NT2/D1 (cell line): ENCODE data around the gene EDN1.
"Not testable (repeated sequence)": the region's sequence is repeated elsewhere in the genome, so short reads cannot be mapped to it uniquely, and the experiment has no call there.

ENCODE experiments used
- SUZ12 ChIP-seq: IDR thresholded peaks from 2 replicates; pipeline ENCODE4 v1.6.1; 2011; ENCODE audit not compliant: insufficient read length, insufficient read depth; ENCODE audit errors: extremely low read depth
- YY1 ChIP-seq: IDR thresholded peaks from 2 replicates; pipeline ENCODE4 v1.6.1; 2011; ENCODE audit not compliant: insufficient read length, insufficient read depth
- ZNF274 ChIP-seq: IDR thresholded peaks from 2 replicates; pipeline ENCODE4 v1.6.1; 2011; ENCODE audit warnings: mild to moderate bottlenecking, low read depth, low read length

DNA sequence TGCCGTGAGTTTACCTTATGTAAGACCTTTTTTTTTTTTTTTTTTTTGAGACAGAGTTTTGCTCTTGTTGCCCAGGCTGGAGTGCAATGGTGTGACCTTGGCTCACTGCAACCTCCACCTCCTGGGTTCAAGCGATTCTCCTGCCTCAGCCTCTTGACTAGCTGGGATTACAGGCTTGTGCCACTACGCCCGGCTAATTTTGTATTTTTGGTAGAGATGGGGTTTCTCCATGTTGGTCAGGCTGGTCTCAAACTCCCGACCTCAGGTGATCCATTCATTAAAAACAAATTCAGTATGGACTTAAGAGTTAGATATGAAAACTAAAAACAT lies 42.6 kb downstream of the EDN1 start:
- TF ChIP-seq YY1, ZNF274, SUZ12: not testable (repeated sequence)
